HG02970 (cell line): Measurements from ENCODE around the gene ZNF239.
"Not testable (repeated sequence)": the region's sequence is repeated elsewhere in the genome, so short reads cannot be mapped to it uniquely, and the experiment has no call there.

Experiments
- ATAC-seq: cut with Tn5 transposase; IDR thresholded peaks from one replicate; pipeline ENCODE4 v1.9.1; 2021; ENCODE audit warnings: mild to moderate bottlenecking, moderate library complexity, moderate number of reproducible peaks; ENCODE audit not compliant: unreplicated experiment, low FRiP score

Gene ZNF239

GRCh38 chr10:43584051-43584450 is 9.6 kb upstream of the ZNF239 start:
- ATAC-seq = no peak

- ATAC-seq = no peak
Measured at GRCh38 chr10:43576580-43576979, 2.2 kb upstream of the ZNF239 start.

GRCh38 chr10:43576062-43576461 is 1.6 kb upstream of the ZNF239 start:
- no peak for ATAC-seq

- ATAC-seq = no peak
Measured at GRCh38 chr10:43574906-43575305, 490 bp upstream of the ZNF239 start.

- no peak for ATAC-seq
Measured at GRCh38 chr10:43573250-43574000, 991 bp downstream of the ZNF239 start.

- no peak for ATAC-seq
Measured at GRCh38 chr10:43570971-43571370, 3.4 kb downstream of the ZNF239 start.

- no peak for ATAC-seq
Measured at GRCh38 chr10:43569681-43570080, 4.7 kb downstream of the ZNF239 start.

GRCh38 chr10:43557214-43557613 is 17.2 kb downstream of the ZNF239 start:
- no peak for ATAC-seq

GRCh38 chr10:43543746-43544145 is 30.7 kb downstream of the ZNF239 start:
- not testable (repeated sequence) for ATAC-seq

- no peak for ATAC-seq
Measured at GRCh38 chr10:43524434-43525247, 49.8 kb downstream of the ZNF239 start.
